ENCODE results near the gene ABHD17A. TPM values are rescaled to one million over a fixed set of nuclear protein-coding genes. Genes with fewer than 3 reads are reported as not detected.
"Not testable (repeated sequence)": the region's sequence is repeated elsewhere in the genome, so short reads cannot be mapped to it uniquely, and the experiment has no call there.

ABHD17A gene
- total and polyA plus RNA-seq, 5 donors = 64.4 to 96.0 (median 70.8) TPM

DNA sequence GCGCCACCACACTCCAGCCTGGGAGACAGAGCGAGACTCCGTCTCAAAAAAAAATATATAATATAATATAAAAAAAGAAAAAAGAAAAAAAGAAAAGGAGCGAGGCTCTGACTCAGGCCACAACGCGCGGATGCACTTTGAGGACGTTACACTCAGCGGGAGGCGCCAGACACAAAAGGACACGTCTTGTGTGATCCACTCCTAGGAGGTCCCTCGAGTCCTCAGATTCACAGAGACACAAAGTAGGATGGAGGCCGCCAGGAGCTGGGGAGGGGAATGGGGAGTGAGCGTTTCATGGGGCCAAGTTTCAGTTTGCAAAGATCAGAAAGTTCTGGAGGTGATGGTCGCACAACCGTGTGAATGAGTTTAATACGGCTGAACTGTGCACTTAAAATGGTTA, 8.5 kb upstream of the ABHD17A start:
- 86% methylated on average over 17 of the region's 17 CpGs for WGBS
- ATAC-seq (no peak), DNase-seq (no peak)
- intact Hi-C loops (cut with DNase I) = no loop called here
- Histone ChIP-seq H3K4me1 (ENCODE audit: control insufficient read depth, insufficient read depth, low read length) (no peaks in the 10 kb centered on the region), H3K9me3 (ENCODE audit: control insufficient read depth, low read length) (no peaks in the 10 kb centered on the region), H3K27ac (ENCODE audit: low read length) (no peak overlapping the region), H3K4me3 (ENCODE audit: low read length) (no peak overlapping the region), H3K27me3 (ENCODE audit: control insufficient read depth, insufficient read depth) (no peaks in the 10 kb centered on the region)

DNA sequence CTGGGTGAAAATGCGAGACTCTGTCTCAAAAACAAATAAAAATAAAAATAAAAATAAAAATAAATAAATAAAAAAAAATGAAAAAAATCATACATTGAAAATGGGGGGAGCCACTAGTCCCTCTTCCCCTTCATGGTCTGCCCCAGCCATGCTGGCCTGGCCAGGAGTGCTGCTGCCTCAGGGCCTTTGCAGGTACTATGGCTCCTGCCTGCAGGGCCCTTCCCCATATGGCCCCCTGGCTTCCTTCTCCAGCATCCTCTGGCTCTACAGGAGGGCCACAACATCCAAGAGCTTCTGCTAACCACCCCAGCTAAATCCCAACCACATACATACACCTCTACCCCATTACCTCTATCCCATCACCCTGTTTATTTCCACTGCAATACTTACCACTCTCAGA, 4.6 kb upstream of the ABHD17A start:
- no peaks in the 10 kb centered on the region for H3K4me1 ChIP-seq (ENCODE audit: control insufficient read depth, insufficient read depth, low read length)
- ATAC-seq = no peak
- H3K9me3 ChIP-seq (ENCODE audit: control insufficient read depth, low read length) = no peaks in the 10 kb centered on the region
- intact Hi-C loops (cut with DNase I) = no loop called here
- DNase-seq = no peak
- no peak overlapping the region for H3K27ac ChIP-seq (ENCODE audit: low read length)
- 98% methylated on average over 1 of the region's 1 CpG for WGBS
- H3K4me3 ChIP-seq (ENCODE audit: low read length) = no peak overlapping the region
- no peaks in the 10 kb centered on the region for H3K27me3 ChIP-seq (ENCODE audit: control insufficient read depth, insufficient read depth)

DNA sequence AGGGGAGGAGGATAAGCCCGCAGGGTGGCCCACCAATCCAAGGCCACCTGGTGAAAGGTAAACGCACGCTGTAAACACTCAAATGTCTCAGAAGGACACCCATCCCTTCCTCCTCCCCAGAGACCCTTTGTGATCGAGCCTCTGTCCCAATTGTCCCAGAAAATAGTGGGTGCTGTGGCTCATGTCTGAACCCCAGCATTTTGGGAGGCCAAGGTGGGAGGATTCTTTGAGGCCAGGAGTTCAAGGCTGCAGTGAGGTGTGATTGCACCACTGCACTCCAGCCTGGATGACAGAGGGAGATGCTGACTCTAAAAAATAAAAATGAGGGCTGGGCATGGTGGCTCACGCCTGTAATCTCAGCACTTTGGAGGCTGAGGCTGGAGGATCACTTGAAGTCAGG, 3.1 kb upstream of the ABHD17A start:
- Histone ChIP-seq H3K4me1 (ENCODE audit: control insufficient read depth, insufficient read depth, low read length) (no peaks in the 10 kb centered on the region), H3K27me3 (ENCODE audit: control insufficient read depth, insufficient read depth) (no peaks in the 10 kb centered on the region), H3K27ac (ENCODE audit: low read length) (no peak overlapping the region), H3K9me3 (ENCODE audit: control insufficient read depth, low read length) (no peaks in the 10 kb centered on the region), H3K4me3 (ENCODE audit: low read length) (no peak overlapping the region)
- ATAC-seq (no peak), DNase-seq (no peak)
- intact Hi-C loops (cut with DNase I) = no loop called here
- WGBS = 88% methylated on average over 5 of the region's 5 CpGs

DNA sequence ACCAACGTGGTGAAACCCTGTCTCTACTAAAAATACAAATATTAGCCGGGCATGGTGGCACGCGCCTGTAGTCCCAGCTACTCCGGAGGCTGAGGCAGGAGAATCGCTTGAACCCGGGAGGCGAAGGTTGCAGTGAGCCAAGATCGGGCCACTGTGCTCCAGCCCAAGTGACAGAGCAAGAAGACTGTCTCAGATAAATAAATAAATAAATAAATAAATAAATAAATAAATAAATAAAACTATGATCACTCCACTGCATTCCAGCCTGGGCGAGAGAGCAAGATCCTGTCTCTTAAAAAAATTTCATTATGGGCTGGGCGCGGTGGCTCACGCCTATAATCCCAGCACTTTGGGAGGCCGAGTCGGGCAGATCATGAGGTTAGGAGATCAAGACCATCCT, 1.1 kb upstream of the ABHD17A start:
- H3K4me1 ChIP-seq (ENCODE audit: control insufficient read depth, insufficient read depth, low read length); H3K4me3 ChIP-seq (ENCODE audit: low read length); DNase-seq; intact Hi-C loops (cut with DNase I); ATAC-seq; H3K27ac ChIP-seq (ENCODE audit: low read length); H3K27me3 ChIP-seq (ENCODE audit: control insufficient read depth, insufficient read depth); H3K9me3 ChIP-seq (ENCODE audit: control insufficient read depth, low read length): not testable (repeated sequence)
- 95% methylated on average over 15 of the region's 15 CpGs for WGBS

DNA sequence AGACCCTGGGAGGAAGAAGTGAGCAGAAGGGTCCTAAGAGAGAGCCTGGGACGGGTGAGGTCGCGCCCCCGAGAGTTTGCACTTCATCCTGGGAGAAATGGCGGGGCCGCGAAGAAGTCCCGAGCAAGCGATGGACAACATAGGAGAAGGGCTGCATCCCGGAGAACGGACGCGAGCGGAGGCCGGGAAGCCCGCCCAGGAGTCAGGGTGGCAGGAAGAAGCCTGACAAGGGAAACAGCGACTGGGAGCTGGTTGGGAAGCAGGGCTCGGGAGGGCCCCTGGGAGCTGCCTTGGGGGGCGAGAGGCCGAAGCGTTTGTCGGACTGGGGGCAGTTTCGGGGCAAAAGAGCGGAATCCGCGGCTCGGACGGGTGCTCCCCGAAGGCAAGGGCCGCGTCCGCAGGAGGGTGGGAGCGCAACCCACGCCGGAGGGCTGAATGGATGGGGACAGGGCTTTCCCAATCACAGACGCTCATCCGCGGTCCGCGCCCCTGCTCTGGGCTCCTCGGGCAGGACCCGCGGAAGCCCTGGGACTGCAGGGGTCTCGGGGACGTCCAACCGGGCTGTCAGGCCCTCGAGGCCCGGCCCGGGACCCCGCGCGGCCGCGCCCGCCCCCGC, 469 bp downstream of the ABHD17A start:
- WGBS = under 1% methylated on average over 56 of the region's 56 CpGs
- intact Hi-C loops (cut with DNase I) = no loop called here

DNA sequence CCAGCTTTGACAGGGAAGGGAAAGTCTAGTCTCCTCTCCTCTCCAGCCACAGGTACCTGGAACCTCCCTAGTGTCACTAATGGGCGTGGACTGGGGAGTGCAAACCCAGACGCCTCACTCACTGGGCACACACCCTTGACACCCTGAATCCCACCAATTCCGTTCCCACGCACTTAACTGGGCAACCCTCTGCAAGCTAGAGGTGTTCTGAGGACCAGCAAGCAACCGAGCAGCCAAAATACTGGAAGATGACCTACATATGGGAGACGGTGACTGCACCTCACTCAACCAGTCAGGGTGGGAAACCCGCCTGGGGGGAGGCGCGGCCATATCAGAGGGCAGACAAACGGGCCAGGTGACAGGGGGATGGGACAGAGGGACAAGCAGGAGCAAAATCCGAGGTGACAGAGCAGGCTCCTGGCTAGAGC, 991 bp downstream of the ABHD17A start:
- no peaks in the 10 kb centered on the region for H3K9me3 ChIP-seq (ENCODE audit: control insufficient read depth, low read length)
- no peaks in the 10 kb centered on the region for H3K27me3 ChIP-seq (ENCODE audit: control insufficient read depth, insufficient read depth)
- ATAC-seq (no peak), DNase-seq (no peak)
- H3K27ac ChIP-seq (ENCODE audit: low read length) = peak overlapping the region; percentile 86
- WGBS = 2% methylated on average over 11 of the region's 11 CpGs
- intact Hi-C loops (cut with DNase I) = no loop called here
- peak overlapping the region; percentile 85 for H3K4me3 ChIP-seq (ENCODE audit: low read length)
- no peaks in the 10 kb centered on the region for H3K4me1 ChIP-seq (ENCODE audit: control insufficient read depth, insufficient read depth, low read length)

More for the DNA sequence above, 469 bp downstream of the ABHD17A start:
- ATAC-seq (peak; percentile 0 to 2), DNase-seq (peak in 2 of 3 donors; percentile 71 to 72)
- H3K4me1 ChIP-seq (ENCODE audit: control insufficient read depth, insufficient read depth, low read length) = no peaks in the 10 kb centered on the region
- H3K4me3 ChIP-seq (ENCODE audit: low read length) = peak overlapping the region; percentile 85
- H3K9me3 ChIP-seq (ENCODE audit: control insufficient read depth, low read length) = no peaks in the 10 kb centered on the region
- peak overlapping the region; percentile 86 for H3K27ac ChIP-seq (ENCODE audit: low read length)
- H3K27me3 ChIP-seq (ENCODE audit: control insufficient read depth, insufficient read depth) = no peaks in the 10 kb centered on the region

DNA sequence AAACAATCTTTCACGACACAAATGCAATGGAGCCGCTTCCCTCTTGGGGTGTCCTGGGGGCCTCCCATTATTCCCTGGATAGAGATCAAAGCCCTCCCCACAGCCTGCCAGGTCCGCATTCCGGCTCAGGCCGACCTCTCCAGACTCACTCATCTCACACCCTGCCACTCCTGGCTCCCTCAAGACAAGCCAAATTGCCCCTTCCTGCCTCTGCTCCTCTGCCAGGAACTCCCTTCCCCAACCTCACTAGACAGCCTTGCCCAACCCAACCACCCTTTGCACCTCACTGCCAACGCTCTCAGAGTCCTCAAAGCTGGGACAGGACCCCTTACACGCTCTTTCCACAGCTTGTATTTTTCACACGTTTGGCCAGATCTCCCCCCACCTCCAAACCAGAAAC, 1.5 kb downstream of the ABHD17A start:
- peak overlapping the region; percentile 86 for H3K27ac ChIP-seq (ENCODE audit: low read length)
- no peak for DNase-seq
- H3K9me3 ChIP-seq (ENCODE audit: control insufficient read depth, low read length) = no peaks in the 10 kb centered on the region
- 20% methylated on average over 8 of the region's 8 CpGs for WGBS
- no peaks in the 10 kb centered on the region for H3K27me3 ChIP-seq (ENCODE audit: control insufficient read depth, insufficient read depth)
- H3K4me3 ChIP-seq (ENCODE audit: low read length) = peak overlapping the region; percentile 85
- no peak for ATAC-seq
- H3K4me1 ChIP-seq (ENCODE audit: control insufficient read depth, insufficient read depth, low read length) = no peaks in the 10 kb centered on the region
- intact Hi-C loops (cut with DNase I) = no loop called here

DNA sequence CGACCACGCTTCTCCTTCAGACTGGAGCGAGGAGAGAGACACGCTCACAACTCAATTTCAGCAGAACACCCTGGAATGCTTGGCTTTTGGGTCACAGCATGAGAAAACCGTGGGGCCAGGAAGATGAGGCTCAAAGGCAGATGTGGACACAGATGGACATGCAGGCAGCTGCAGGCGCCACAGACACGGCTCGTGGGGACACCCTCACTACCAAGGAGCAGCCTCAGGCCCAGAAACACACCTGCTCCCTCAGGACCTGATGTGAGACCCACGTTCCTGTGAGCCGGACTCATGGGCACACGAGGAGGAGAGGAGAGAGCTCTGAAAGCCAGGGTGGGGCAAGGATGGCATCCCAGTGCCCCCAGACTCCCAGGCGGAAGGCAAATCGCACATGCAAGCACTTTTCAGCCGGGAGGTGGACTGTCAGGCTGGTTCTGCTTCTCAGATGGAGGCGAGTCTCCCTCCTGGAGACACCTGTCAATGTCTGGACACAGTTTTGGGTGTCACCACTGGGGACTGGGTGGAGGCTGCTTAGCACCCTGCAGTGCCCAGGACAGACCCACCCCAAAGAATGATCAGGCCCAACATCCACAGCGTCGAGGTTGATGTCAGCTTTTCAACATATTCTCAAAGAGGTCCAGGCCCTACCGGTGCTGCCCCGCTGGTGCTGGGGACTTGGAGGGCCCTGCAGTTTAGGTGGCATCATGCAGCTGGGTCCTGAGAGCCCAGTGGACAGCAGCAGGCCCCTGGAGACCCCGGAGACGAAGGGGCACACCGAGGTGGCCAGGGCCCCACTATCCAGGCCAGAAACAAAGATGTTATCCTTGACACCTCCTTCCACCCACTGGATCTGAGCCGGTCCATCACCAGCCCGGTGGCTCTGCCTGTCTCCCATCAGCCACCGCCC, 2.3 kb downstream of the ABHD17A start:
- Histone ChIP-seq H3K27me3 (ENCODE audit: control insufficient read depth, insufficient read depth) (no peaks in the 10 kb centered on the region), H3K4me3 (ENCODE audit: low read length) (no peak overlapping the region), H3K4me1 (ENCODE audit: control insufficient read depth, insufficient read depth, low read length) (no peaks in the 10 kb centered on the region), H3K9me3 (ENCODE audit: control insufficient read depth, low read length) (no peaks in the 10 kb centered on the region), H3K27ac (ENCODE audit: low read length) (peak overlapping the region; percentile 57)
- 46% methylated on average over 25 of the region's 25 CpGs for WGBS
- ATAC-seq = no peak
- intact Hi-C loops (cut with DNase I) = no loop called here
- DNase-seq = no peak

DNA sequence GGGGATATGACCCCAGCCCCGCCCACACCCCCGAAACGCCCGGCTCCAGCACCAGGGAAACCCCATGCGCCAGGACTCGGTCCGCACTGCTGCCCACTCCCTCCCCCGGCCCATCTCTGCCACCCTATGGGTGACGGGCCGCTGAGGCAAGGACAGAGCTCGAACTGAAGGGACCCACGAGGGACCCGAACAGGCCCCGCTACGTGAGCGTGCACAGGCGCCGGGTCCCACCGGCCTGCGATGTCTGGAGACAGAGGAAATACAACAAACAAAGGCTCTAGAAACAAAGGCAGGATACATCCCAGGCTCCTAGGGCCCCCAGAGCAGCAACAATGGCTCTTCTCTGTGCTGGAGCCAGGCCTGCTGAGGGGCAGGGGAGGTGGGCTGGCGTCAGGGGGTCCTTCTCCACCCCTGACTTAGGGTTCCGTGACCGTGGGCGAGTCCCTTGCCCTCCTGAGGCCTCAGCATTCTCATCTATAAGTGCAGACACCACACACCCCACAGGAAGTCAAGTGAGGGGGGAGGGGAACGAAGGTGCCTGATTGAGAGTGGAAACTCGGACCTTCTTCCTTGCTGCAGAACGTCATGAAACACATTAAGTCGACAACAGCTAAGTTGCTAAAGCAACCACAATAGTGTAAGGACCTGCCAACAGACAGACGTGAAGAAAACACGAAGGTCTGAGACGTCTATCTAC, 3.1 kb downstream of the ABHD17A start:
- Histone ChIP-seq H3K9me3 (ENCODE audit: control insufficient read depth, low read length) (no peaks in the 10 kb centered on the region), H3K4me3 (ENCODE audit: low read length) (peak overlapping the region; percentile 27), H3K27ac (ENCODE audit: low read length) (peak overlapping the region; percentile 57), H3K27me3 (ENCODE audit: control insufficient read depth, insufficient read depth) (no peaks in the 10 kb centered on the region), H3K4me1 (ENCODE audit: control insufficient read depth, insufficient read depth, low read length) (no peaks in the 10 kb centered on the region)
- peak in 1 of 3 donors; percentile 68 for DNase-seq
- peak in 1 of 2 donors; percentile 22 for ATAC-seq
- WGBS = 44% methylated on average over 31 of the region's 31 CpGs
- intact Hi-C loops (cut with DNase I) = no loop called here

DNA sequence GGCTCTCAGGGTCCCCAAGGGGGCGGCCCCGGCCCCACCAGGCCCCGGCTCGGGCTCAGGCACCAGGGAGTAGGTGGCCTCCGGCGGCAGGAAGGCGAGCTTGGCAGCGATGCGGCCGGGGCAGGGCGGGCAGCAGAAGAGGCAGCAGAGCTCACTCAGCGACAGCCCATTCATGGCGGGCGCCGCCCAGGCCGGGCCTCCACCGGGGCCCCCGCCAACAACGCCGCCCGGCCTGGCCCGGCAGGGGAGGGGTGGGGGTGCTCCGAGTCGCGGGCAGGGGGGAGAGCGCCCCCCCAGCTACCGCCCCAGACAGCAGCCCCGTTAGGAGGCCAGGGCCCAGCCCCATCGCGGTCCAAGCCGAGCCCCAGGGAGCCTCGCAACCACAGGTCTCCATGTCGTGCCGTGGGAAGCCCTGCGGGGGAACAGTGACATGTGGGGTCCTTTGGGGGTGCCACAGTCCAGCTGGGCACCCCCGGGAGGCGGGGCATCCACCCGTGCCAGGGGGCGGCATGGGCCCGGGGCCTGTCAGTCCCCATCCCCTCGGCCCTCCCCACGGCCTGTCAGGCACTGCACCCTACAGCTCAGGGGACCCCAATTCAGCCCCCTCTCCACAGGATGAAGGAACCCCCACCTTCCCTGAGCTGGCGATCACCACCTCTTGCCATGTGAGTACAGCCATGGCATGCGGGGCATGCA, 3.8 kb downstream of the ABHD17A start:
- H3K27me3 ChIP-seq (ENCODE audit: control insufficient read depth, insufficient read depth); DNase-seq; H3K9me3 ChIP-seq (ENCODE audit: control insufficient read depth, low read length); intact Hi-C loops (cut with DNase I); H3K4me1 ChIP-seq (ENCODE audit: control insufficient read depth, insufficient read depth, low read length): not testable (repeated sequence)
- ATAC-seq = peak in 1 of 2 donors; percentile 0
- H3K27ac ChIP-seq (ENCODE audit: low read length) = peak overlapping the region; percentile 57
- 58% methylated on average over 36 of the region's 44 CpGs for WGBS
- peak overlapping the region; percentile 27 for H3K4me3 ChIP-seq (ENCODE audit: low read length)
